Measurements from ENCODE around the gene KCNMB2. TPM values are rescaled to one million over a fixed set of nuclear protein-coding genes. Genes with fewer than 3 reads are reported as not detected.

The KCNMB2 gene
- polyA plus RNA-seq, 1 of the 3 experiments (the other 2 are of a cell fraction): not detected

GRCh38 chr3:178805741-178806140, 269.5 kb downstream of the KCNMB2 start:
- H3K4me2 ChIP-seq: no peak overlapping the region
- 57% methylated on average over 7 of the region's 7 CpGs for WGBS (ENCODE audit: low lambda C conversion rate)
- no peak overlapping the region for H3K9ac ChIP-seq

GRCh38 chr3:178806651-178807050, 270.4 kb downstream of the KCNMB2 start:
- no peaks in the 10 kb centered on the region for H3F3A ChIP-seq (replicated peaks; ENCODE audit: insufficient read depth)
- H3K9ac ChIP-seq: no peak overlapping the region
- peaks cover 0 to 4% of the 10 kb centered on the region in 2 experiments; a peak in 1 of 4 replicates for H3K4me1 ChIP-seq (ENCODE audit: control insufficient read depth in 1 of 2, insufficient read depth in 2 of 2, low read depth in 1 of 2, low read length in 1 of 2)
- H2AFZ ChIP-seq (ENCODE audit: low read depth): no peak overlapping the region
- H3K9me2 ChIP-seq: no peaks in the 10 kb centered on the region
- H3K4me2 ChIP-seq: no peak overlapping the region
- H3K27ac ChIP-seq (ENCODE audit: low read depth in 2 of 2, low read length in 1 of 2): no peak overlapping the region
- TF ChIP-seq EZH2phosphoT487 (IDR thresholded peaks at IDR 0.05; ENCODE audit: borderline replicate concordance, low read depth) (no peak), JUND (IDR thresholded peaks at IDR 0.05) (no peak), TAF1 (IDR thresholded peaks at IDR 0.05; ENCODE audit: borderline replicate concordance, low read depth, low read length) (no peak), FOXJ3 (CRISPR knock-in tag; IDR thresholded peaks at IDR 0.05) (no peak), MXI1 (IDR thresholded peaks at IDR 0.05; ENCODE audit: low read depth, low read length) (no peak), RAD21 (IDR thresholded peaks at IDR 0.05; ENCODE audit: low read length) (no peak), FOXM1 (IDR thresholded peaks at IDR 0.05; ENCODE audit: low read depth) (no peak), EP300 (IDR thresholded peaks at IDR 0.05; ENCODE audit: borderline replicate concordance in 1 of 2, low read depth in 1 of 2, low read length in 1 of 2) (no peak), FOSL2 (IDR thresholded peaks at IDR 0.05; ENCODE audit: borderline replicate concordance, low read depth) (no peak), USF1 (IDR thresholded peaks at IDR 0.05; ENCODE audit: borderline replicate concordance, low read depth) (no peak), MEF2A (IDR thresholded peaks at IDR 0.05; ENCODE audit: borderline replicate concordance, low read depth) (no peak), POLR2AphosphoS5 (IDR thresholded peaks at IDR 0.05; ENCODE audit: low read depth, low read length) (no peak), NRF1 (IDR thresholded peaks at IDR 0.05; ENCODE audit: low read depth, low read length) (no peak), CHD2 (IDR thresholded peaks at IDR 0.05; ENCODE audit: low read length, partially characterized antibody) (no peak), USF2 (IDR thresholded peaks at IDR 0.05; ENCODE audit: borderline replicate concordance, low read depth, low read length) (no peak), SIN3A (IDR thresholded peaks at IDR 0.05; ENCODE audit: borderline replicate concordance, low read depth, low read length) (no peak), PBX3 (IDR thresholded peaks at IDR 0.05) (no peak)
- H3K9me3 ChIP-seq: no peaks in the 10 kb centered on the region
- ChIA-PET POLR2A (no interaction called here), CTCF (interaction anchor here (0.7 kb wide), 1 partner anchor 251 kb away, joined by 3 read pairs; no protein-coding TSS in a partner anchor)
- no peaks in the 10 kb centered on the region for H4K20me1 ChIP-seq (ENCODE audit: insufficient read depth)
- no peaks in the 10 kb centered on the region for H3K79me2 ChIP-seq (ENCODE audit: insufficient read depth)
- H3K36me3 ChIP-seq (replicated peaks in 1 of 2; ENCODE audit: control insufficient read depth in 1 of 2, insufficient read depth in 2 of 2, low read length in 1 of 2): no peaks in the 10 kb centered on the region
- H3K4me3 ChIP-seq (ENCODE audit: low read depth in 2 of 2, low read length in 1 of 2): no peak overlapping the region
- no peaks in the 10 kb centered on the region for H3K27me3 ChIP-seq (ENCODE audit: insufficient read depth)
- 48% methylated on average over 1 of the region's 1 CpG for WGBS (ENCODE audit: low lambda C conversion rate)
- DNase-seq: no peak

More at GRCh38 chr3:178805741-178806140, 269.5 kb downstream of the KCNMB2 start:
- Histone ChIP-seq H3F3A (replicated peaks; ENCODE audit: insufficient read depth) (no peaks in the 10 kb centered on the region), H3K4me3 (ENCODE audit: low read depth in 2 of 2, low read length in 1 of 2) (no peak overlapping the region), H3K9me3 (no peaks in the 10 kb centered on the region), H3K79me2 (ENCODE audit: insufficient read depth) (no peaks in the 10 kb centered on the region), H3K4me1 (ENCODE audit: control insufficient read depth in 1 of 2, insufficient read depth in 2 of 2, low read depth in 1 of 2, low read length in 1 of 2) (peaks cover 0 to 4% of the 10 kb centered on the region in 2 experiments; a peak in 1 of 4 replicates), H3K27me3 (ENCODE audit: insufficient read depth) (no peaks in the 10 kb centered on the region), H4K20me1 (ENCODE audit: insufficient read depth) (no peaks in the 10 kb centered on the region), H3K36me3 (replicated peaks in 1 of 2; ENCODE audit: control insufficient read depth in 1 of 2, insufficient read depth in 2 of 2, low read length in 1 of 2) (no peaks in the 10 kb centered on the region), H2AFZ (ENCODE audit: low read depth) (no peak overlapping the region), H3K27ac (ENCODE audit: low read depth in 2 of 2, low read length in 1 of 2) (no peak overlapping the region), H3K9me2 (no peaks in the 10 kb centered on the region)
- ChIA-PET POLR2A (no interaction called here), CTCF (no interaction called here)
- DNase-seq: no peak
- no peak for TF ChIP-seq POLR2AphosphoS5 (IDR thresholded peaks at IDR 0.05; ENCODE audit: low read depth, low read length)
- TF ChIP-seq NFIC (IDR thresholded peaks at IDR 0.05; ENCODE audit: borderline replicate concordance): no peak
- no peak for TF ChIP-seq JUND (IDR thresholded peaks at IDR 0.05)
- no peak for TF ChIP-seq CTCF (IDR thresholded peaks at IDR 0.05)
- TF ChIP-seq RCOR1 (IDR thresholded peaks at IDR 0.05; ENCODE audit: low read length): no peak
- TF ChIP-seq RAD21 (IDR thresholded peaks at IDR 0.05; ENCODE audit: low read length): no peak
- no peak for TF ChIP-seq NRF1 (IDR thresholded peaks at IDR 0.05; ENCODE audit: low read depth, low read length)
- TF ChIP-seq TCF12 (IDR thresholded peaks at IDR 0.05): no peak
- TF ChIP-seq FOXM1 (IDR thresholded peaks at IDR 0.05; ENCODE audit: low read depth): no peak

All from SK-N-SH (cell line).